DOHH2 (cell line): ENCODE results near the gene ERBB2.

ENCODE experiments used
- EZH2phosphoT487 ChIP-seq: fragments of 200-600 bp; sonication (generic); IDR thresholded peaks from 2 replicates; pipeline ENCODE4 v1.6.1; 2017; ENCODE audit warnings: borderline replicate concordance, mild to moderate bottlenecking, antibody characterized with exemption, low read length, moderate library complexity, mixed read lengths
- TF ChIP-seq, protein P1 (sequence below): fragments of 200-600 bp; sonication (generic); IDR thresholded peaks from one replicate; pipeline ENCODE4 v1.5.1; 2014; ENCODE audit warnings: antibody characterized with exemption, mild to moderate bottlenecking, low read depth, low read length; ENCODE audit not compliant: poor library complexity, severe bottlenecking

DNA sequence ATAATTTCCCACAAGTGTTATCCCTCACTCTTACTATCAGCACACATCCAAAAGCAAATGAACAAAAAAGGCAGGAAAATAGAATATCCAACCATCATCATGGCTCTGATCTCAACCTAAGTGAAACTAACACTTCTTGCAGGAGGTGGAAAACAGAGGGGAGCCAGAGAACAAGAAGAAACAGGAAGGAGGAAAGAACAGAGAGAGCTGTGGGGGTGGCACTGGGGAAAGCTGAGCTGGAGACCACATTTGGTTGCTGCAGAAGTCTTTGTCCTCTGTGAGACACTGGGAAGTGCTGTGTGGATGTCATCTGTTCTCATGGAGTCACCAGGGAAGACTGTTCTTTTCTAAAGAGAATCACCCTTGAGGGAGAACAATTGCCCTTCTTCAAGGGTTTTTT is 72.6 kb downstream of the ERBB2 start:
- TF ChIP-seq, protein P1, sequence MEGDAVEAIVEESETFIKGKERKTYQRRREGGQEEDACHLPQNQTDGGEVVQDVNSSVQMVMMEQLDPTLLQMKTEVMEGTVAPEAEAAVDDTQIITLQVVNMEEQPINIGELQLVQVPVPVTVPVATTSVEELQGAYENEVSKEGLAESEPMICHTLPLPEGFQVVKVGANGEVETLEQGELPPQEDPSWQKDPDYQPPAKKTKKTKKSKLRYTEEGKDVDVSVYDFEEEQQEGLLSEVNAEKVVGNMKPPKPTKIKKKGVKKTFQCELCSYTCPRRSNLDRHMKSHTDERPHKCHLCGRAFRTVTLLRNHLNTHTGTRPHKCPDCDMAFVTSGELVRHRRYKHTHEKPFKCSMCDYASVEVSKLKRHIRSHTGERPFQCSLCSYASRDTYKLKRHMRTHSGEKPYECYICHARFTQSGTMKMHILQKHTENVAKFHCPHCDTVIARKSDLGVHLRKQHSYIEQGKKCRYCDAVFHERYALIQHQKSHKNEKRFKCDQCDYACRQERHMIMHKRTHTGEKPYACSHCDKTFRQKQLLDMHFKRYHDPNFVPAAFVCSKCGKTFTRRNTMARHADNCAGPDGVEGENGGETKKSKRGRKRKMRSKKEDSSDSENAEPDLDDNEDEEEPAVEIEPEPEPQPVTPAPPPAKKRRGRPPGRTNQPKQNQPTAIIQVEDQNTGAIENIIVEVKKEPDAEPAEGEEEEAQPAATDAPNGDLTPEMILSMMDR: no peak
- TF ChIP-seq EZH2phosphoT487: no peak
